ENCODE results near the gene C9.

- TF ChIP-seq CTCF (IDR thresholded peaks at IDR 0.05) (no peak), POLR2A (IDR thresholded peaks at IDR 0.05) (no peak)
Measured at GRCh38 chr5:39361306-39361705, 3.0 kb downstream of the C9 start.

All from heart left ventricle (tissue), 13 donors.